Activated T-helper 1 cell treated with Interleukin-2 at 50 U/mL for 16 hours (primary cell): ENCODE measurements around the gene TCF23.
A peak's percentile ranks its signal among the peaks of the same experiment; 100 is the strongest.

Experiments
- DNase-seq: peaks from one replicate; pipeline ENCODE4 v3.0.0-alpha.2; 2020; ENCODE audit warnings: low read depth

Gene TCF23

GRCh38 chr2:27128668-27129571, 19.9 kb upstream of the TCF23 start:
- no peak for DNase-seq

- no peak for DNase-seq
Measured at GRCh38 chr2:27130396-27130795, 18.4 kb upstream of the TCF23 start.

- DNase-seq: no peak
Measured at GRCh38 chr2:27131429-27131828, 17.4 kb upstream of the TCF23 start.

- no peak for DNase-seq
Measured at GRCh38 chr2:27133195-27133875, 15.5 kb upstream of the TCF23 start.

GRCh38 chr2:27133905-27134780, 14.7 kb upstream of the TCF23 start, which contains the start of gene PREB:
Gene PREB (minus strand): TSS chr2:27134636. CDS start chr2:27134421, 215 bp downstream.
- DNase-seq: peak; percentile 99

GRCh38 chr2:27134781-27135477, 13.9 kb upstream of the TCF23 start:
- no peak for DNase-seq

GRCh38 chr2:27135478-27135955, 13.3 kb upstream of the TCF23 start:
- DNase-seq: no peak

GRCh38 chr2:27136751-27137150, 12.1 kb upstream of the TCF23 start:
- DNase-seq: no peak

- DNase-seq: no peak
Measured at GRCh38 chr2:27137322-27137935, 11.4 kb upstream of the TCF23 start.

GRCh38 chr2:27138111-27138510, 10.7 kb upstream of the TCF23 start:
- no peak for DNase-seq

- DNase-seq: no peak
Measured at GRCh38 chr2:27139310-27139709, 9.5 kb upstream of the TCF23 start, which contains the start of gene PRR30. Gene PRR30 (minus strand): TSS chr2:27139410. CDS start chr2:27138329, 1,081 bp downstream.

- DNase-seq: no peak
Measured at GRCh38 chr2:27143285-27143684, 5.5 kb upstream of the TCF23 start.

GRCh38 chr2:27145682-27146081, 3.1 kb upstream of the TCF23 start:
- no peak for DNase-seq

- DNase-seq: no peak
Measured at GRCh38 chr2:27147935-27148334, 869 bp upstream of the TCF23 start.

- DNase-seq: no peak
Measured at GRCh38 chr2:27149570-27150405, 984 bp downstream of the TCF23 start.

GRCh38 chr2:27150639-27151230, 1.9 kb downstream of the TCF23 start:
- no peak for DNase-seq

GRCh38 chr2:27152102-27152795, 3.4 kb downstream of the TCF23 start:
- DNase-seq: no peak

GRCh38 chr2:27152796-27153464, 4.1 kb downstream of the TCF23 start:
- DNase-seq: no peak
